ENCODE measurements around the gene CRACDL.

The CRACDL gene

DNA sequence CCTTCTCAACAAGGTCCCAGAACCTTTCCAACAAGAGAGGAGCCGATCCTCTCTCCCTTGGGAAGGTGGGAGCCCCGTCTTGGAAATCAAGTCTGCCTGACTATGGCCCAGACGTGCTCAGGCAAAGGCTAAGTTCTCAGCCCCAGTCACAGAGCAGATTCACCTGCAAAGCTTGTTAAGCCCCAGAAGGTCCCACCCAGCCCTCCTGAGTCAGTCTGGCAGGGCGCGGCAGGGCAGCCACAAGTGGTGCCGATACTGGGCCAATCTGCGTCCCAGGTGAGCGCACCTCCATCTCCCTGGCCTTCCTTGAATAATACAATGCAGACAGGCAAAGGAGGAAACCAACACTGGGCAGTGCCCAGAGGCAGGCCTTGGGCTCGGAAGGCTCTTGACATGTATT lies 15.0 kb downstream of the CRACDL start:
- Histone ChIP-seq H3K4me3 (ENCODE audit: low read length) (no peak overlapping the region), H3K27ac (ENCODE audit: low read length) (no peak overlapping the region), H3K36me3 (replicated peaks; ENCODE audit: low read depth, low read length) (no peaks in the 10 kb centered on the region), H4K20me1 (ENCODE audit: insufficient read depth, low read length) (no peaks in the 10 kb centered on the region), H2AFZ (ENCODE audit: low read depth, low read length) (no peak overlapping the region), H3K27me3 (ENCODE audit: low read depth, low read length) (peaks cover 4% of the 10 kb centered on the region; the same call in 1 of the 2 replicates), H3K4me1 (ENCODE audit: low read length) (no peaks in the 10 kb centered on the region), H3K9ac (ENCODE audit: low read length) (no peak overlapping the region), H3K4me2 (ENCODE audit: low read length) (no peak overlapping the region), H3K9me3 (ENCODE audit: insufficient read depth, low read length) (no peaks in the 10 kb centered on the region), H3K79me2 (ENCODE audit: low read length) (no peaks in the 10 kb centered on the region)
- no peak for TF ChIP-seq EZH2phosphoT487 (IDR thresholded peaks at IDR 0.05; ENCODE audit: low read depth)
- TF ChIP-seq, protein P1, sequence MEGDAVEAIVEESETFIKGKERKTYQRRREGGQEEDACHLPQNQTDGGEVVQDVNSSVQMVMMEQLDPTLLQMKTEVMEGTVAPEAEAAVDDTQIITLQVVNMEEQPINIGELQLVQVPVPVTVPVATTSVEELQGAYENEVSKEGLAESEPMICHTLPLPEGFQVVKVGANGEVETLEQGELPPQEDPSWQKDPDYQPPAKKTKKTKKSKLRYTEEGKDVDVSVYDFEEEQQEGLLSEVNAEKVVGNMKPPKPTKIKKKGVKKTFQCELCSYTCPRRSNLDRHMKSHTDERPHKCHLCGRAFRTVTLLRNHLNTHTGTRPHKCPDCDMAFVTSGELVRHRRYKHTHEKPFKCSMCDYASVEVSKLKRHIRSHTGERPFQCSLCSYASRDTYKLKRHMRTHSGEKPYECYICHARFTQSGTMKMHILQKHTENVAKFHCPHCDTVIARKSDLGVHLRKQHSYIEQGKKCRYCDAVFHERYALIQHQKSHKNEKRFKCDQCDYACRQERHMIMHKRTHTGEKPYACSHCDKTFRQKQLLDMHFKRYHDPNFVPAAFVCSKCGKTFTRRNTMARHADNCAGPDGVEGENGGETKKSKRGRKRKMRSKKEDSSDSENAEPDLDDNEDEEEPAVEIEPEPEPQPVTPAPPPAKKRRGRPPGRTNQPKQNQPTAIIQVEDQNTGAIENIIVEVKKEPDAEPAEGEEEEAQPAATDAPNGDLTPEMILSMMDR (IDR thresholded peaks at IDR 0.05; ENCODE audit: low read depth, low read length) = no peak

DNA sequence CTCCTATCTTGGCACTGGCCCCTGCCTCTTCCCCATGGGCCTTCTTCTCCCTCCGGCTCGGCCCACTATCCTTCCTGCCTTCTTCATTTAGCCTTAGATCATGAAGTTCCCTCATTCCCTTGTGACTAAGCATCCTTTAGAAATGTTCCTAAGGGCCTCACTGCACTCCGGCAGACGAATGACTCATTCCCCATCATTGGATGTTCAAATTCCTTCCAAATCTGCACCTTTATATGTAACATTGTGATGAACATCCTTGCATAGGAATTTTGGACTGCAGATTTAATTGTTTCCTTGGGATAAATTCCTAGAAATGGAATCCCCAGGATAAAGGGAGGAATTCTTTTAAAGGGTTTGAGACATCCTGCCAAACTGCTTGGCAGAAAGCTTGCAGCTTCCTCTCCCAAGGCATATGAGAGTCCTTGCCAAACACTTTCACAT lies 19.0 kb downstream of the CRACDL start:
- no peaks in the 10 kb centered on the region for H4K20me1 ChIP-seq (ENCODE audit: insufficient read depth, low read length)
- TF ChIP-seq, protein P1 (IDR thresholded peaks at IDR 0.05; ENCODE audit: low read depth, low read length) = no peak
- TF ChIP-seq EZH2phosphoT487 (IDR thresholded peaks at IDR 0.05; ENCODE audit: low read depth) = no peak
- H3K27me3 ChIP-seq (ENCODE audit: low read depth, low read length) = peaks cover 4% of the 10 kb centered on the region; the same call in 1 of the 2 replicates
- H3K9ac ChIP-seq (ENCODE audit: low read length) = no peak overlapping the region
- H3K4me3 ChIP-seq (ENCODE audit: low read length) = no peak overlapping the region
- H3K4me2 ChIP-seq (ENCODE audit: low read length) = no peak overlapping the region
- no peaks in the 10 kb centered on the region for H3K9me3 ChIP-seq (ENCODE audit: insufficient read depth, low read length)
- no peaks in the 10 kb centered on the region for H3K4me1 ChIP-seq (ENCODE audit: low read length)
- no peak overlapping the region for H2AFZ ChIP-seq (ENCODE audit: low read depth, low read length)
- no peaks in the 10 kb centered on the region for H3K79me2 ChIP-seq (ENCODE audit: low read length)
- H3K27ac ChIP-seq (ENCODE audit: low read length) = no peak overlapping the region
- H3K36me3 ChIP-seq (replicated peaks; ENCODE audit: low read depth, low read length) = no peaks in the 10 kb centered on the region

DNA sequence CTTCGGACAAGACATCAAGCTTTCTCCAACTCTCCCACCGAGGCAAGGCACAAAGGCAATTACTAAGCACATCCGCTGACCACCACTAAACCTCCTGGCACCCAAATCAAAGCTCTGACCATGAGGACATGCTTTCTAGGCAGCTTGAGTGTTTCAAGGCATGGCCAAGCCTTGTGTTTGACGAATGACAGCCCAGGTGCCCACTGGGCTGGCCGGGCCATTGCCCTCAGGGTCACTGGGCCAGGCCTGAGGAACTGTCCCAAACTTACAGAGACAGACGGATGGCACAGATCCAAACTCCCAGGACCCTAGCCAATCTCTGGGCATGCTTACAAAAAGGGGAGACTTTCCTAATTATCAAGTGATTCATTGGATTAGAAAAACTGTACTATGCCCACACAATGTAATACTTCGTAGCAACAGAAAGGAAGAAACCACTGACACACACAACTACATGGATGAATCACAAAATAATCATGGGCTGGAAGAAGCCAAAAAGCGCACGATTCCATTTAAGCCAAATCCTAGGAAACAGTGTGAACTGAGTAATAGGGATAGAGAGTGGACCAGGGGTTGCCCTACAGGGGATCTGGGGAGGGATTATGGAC lies 20.2 kb downstream of the CRACDL start:
- H3K36me3 ChIP-seq (replicated peaks; ENCODE audit: low read depth, low read length) = no peaks in the 10 kb centered on the region
- H3K4me3 ChIP-seq (ENCODE audit: low read length) = no peak overlapping the region
- no peaks in the 10 kb centered on the region for H3K9me3 ChIP-seq (ENCODE audit: insufficient read depth, low read length)
- no peak overlapping the region for H2AFZ ChIP-seq (ENCODE audit: low read depth, low read length)
- no peaks in the 10 kb centered on the region for H4K20me1 ChIP-seq (ENCODE audit: insufficient read depth, low read length)
- H3K4me2 ChIP-seq (ENCODE audit: low read length) = no peak overlapping the region
- peaks cover 2% of the 10 kb centered on the region; the same call in 1 of the 2 replicates for H3K27me3 ChIP-seq (ENCODE audit: low read depth, low read length)
- H3K4me1 ChIP-seq (ENCODE audit: low read length) = no peaks in the 10 kb centered on the region
- H3K9ac ChIP-seq (ENCODE audit: low read length) = no peak overlapping the region
- H3K27ac ChIP-seq (ENCODE audit: low read length) = no peak overlapping the region
- TF ChIP-seq, protein P1 (IDR thresholded peaks at IDR 0.05; ENCODE audit: low read depth, low read length) = no peak
- TF ChIP-seq EZH2phosphoT487 (IDR thresholded peaks at IDR 0.05; ENCODE audit: low read depth) = no peak
- no peaks in the 10 kb centered on the region for H3K79me2 ChIP-seq (ENCODE audit: low read length)

DNA sequence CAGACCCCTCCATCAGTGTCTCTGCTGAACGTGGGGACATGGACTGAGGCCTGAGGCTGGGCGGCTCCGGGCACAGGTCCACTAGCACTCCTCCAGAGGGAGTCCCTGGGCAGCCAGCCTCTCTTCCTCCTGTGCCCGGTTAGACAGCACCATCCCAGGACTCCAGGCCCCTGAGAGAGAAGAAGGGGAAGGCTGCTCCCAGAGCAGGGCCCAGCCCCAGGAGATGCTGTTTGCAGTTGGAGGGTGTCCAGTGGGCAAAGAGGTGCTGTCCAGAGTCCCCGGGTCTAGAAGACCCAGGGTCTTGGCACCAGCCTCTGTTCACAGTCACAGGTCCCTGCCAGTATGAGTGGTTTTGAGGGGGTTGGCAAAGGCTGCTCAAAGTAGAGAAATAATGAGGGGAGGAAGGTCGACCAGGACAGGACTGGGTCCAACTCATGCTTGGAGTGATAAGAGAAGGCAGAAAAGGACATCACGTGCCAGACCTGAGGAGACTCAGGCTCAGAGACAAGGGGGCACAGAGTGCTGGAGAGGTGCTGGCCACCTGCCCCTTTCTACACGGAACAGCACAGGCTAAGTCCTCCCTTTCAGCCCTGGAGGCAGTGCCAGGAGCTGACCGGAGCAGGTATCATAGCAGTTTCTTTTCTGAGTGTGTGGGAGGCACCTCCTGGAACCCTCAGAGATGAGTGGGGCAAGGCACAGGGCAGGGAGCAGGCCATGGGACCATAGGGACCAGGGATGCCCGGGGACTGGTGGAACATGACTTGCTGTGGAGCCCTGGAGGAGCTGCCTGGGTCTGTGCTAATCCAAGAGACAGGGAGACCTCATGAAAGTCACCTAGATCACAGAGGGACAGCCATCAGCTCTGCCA lies 21.1 kb downstream of the CRACDL start:
- Histone ChIP-seq H3K27me3 (ENCODE audit: low read depth, low read length) (no peaks in the 10 kb centered on the region; the same call in 1 of the 2 replicates), H3K27ac (ENCODE audit: low read length) (no peak overlapping the region), H2AFZ (ENCODE audit: low read depth, low read length) (no peak overlapping the region), H3K79me2 (ENCODE audit: low read length) (no peaks in the 10 kb centered on the region), H3K9me3 (ENCODE audit: insufficient read depth, low read length) (no peaks in the 10 kb centered on the region), H3K36me3 (replicated peaks; ENCODE audit: low read depth, low read length) (no peaks in the 10 kb centered on the region), H3K4me1 (ENCODE audit: low read length) (no peaks in the 10 kb centered on the region), H3K4me3 (ENCODE audit: low read length) (no peak overlapping the region), H3K4me2 (ENCODE audit: low read length) (no peak overlapping the region), H3K9ac (ENCODE audit: low read length) (no peak overlapping the region), H4K20me1 (ENCODE audit: insufficient read depth, low read length) (no peaks in the 10 kb centered on the region)
- TF ChIP-seq EZH2phosphoT487 (IDR thresholded peaks at IDR 0.05; ENCODE audit: low read depth) = no peak
- TF ChIP-seq, protein P1 (IDR thresholded peaks at IDR 0.05; ENCODE audit: low read depth, low read length) = no peak
